GM20431 (cell line): ENCODE data around the gene MOB1B.

Experiments used
- in situ Hi-C: fragments of 300-500 bp; cut with MseI, MboI; formaldehyde crosslinking; loops from one replicate; pipeline ENCODE4 v1.15.0; 2020; ENCODE audit warnings: low sequenced_read_pairs; ENCODE audit not compliant: unreplicated experiment

The MOB1B gene

DNA sequence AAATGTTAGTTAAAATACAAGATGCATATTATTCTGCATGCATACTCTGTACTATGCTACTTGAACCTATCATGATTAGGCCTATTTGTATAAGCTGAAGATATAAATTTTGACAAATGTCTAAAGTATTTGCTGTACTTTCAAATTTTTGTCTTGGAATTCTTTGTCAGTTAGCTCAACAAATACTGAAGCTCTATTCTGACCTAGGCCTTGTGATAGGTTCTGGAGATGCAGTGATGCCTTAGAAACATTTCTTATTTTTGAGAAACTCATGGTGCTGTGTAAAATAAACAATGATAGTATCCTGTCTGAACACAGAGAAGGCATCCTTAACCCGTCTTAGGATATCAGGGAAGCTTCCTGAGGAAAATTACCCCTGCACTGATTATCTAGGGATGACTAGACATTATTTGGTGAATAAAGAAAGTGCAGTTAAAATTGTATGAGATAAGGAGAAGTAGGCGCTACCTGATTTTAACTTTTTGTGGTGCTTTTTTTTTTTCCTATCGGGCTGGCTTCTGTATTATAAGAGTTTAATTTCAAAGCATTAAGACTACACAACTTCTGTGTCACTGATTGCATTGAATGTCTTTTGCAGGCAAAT lies 43.4 kb downstream of the MOB1B start:
- in situ Hi-C loops = no loop called here

DNA sequence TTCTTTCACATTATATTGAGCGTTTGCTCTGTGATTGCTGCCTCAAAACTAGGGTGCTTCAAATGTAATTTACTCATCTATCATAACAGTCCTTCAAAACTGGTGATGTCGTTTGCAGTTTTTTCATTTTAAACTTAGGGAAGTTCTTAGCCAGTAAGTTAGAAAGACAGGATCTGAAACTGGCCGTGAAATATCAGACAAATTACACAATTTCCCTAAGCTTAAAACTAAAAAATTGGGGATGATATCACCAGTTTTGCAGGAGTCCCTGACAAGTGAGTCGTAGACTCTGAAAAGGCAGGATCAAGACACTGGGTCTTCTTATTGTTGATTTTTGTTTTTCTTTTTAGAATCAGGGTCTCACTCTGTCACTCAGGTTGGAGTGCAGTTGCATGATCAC lies 44.8 kb downstream of the MOB1B start:
- in situ Hi-C loops = no loop called here

DNA sequence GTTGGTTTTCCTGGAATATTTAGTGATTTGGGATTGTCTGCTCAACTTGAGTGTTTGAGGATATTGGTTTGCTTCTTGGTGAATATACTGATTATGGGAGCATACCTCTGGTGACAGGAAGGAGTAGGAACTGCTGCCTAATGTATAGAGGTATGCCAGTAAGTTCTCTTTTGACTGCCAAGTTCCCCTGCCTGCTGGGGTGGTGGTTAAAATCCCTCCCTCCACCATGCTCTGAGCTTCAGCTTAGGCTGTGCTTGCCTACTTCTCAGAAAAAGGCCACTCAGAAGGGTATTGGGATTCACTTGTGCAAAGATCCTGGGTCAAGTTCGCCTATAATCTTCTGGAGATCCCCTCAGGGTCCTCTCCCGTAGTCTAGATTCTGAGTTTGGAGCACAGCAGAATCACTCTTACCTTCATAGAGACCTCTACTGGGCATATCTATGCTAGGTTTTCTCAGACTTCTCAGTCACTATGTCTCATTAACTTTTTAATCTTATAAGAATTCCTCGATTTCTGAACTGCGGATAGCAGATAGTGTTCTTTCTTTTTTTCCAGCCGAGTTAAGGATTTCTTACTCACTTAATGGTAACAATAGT lies 46.6 kb downstream of the MOB1B start:
- in situ Hi-C loops = no loop called here

DNA sequence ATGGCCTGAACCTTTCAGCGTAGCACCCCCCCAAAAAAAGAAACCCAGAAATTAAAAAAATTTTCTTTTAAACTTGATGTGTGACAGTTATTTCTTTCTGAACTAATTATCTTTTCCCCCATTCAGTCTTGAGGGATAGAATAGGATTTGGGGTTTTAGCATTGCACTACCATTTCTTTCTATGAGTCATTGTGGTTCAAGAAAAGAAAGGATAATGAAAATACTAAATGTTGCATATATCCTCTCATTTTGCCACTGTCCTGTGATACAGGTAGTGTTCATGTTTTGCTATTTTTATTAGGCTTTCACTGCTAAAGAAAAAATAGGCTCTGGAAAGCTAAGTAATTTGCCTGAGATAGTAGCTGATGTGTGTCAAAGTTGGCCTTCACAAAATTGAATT lies 51.9 kb downstream of the MOB1B start:
- in situ Hi-C loops = no loop called here

DNA sequence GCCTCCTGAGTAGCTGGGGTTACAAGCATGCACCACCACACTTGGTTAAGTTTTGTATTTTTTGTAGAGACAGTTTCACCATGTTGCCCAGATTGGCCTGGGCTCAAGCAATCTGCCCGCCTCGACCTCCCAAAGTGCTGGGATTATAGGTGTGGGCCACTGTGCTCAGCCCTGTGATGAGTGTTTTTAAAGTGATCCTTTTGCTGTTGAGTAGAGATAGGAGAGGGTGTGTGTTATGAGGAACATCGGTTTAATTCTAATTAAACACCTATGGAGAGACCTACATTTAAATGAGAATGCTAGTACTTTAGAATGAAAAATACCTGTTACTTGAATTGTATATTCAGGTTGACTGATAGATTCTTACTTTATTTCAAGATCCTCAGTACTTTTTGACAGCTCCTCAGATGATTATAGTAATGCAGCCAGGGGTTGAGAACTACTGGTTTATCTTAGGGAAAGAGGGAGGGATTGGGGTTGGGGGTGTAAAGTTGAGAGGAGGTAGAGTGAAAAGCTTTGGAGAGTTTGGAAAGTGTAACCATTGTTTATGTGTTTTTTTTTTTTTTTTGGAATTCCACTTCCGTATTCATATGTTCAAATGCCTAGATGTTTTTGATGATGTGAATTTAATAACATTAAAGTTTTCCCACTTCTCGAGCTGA lies 54.5 kb downstream of the MOB1B start:
- in situ Hi-C loops = no loop called here

DNA sequence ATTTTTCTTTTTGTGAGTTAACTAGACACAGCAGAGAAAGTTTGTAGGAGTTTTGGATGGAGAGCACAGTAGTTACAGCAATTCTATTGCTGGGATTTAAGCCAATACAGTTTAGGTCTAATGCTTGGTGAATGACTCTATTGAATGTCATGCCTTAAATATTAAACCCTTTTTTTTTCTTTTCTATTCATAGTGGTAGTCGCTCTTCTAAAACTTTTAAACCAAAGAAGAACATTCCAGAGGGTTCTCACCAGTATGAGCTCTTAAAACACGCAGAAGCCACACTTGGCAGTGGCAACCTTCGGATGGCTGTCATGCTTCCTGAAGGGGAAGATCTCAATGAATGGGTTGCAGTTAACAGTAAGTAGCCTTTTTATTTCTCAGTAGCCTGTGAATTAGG lies 56.5 kb downstream of the MOB1B start:
- in situ Hi-C loops = no loop called here

DNA sequence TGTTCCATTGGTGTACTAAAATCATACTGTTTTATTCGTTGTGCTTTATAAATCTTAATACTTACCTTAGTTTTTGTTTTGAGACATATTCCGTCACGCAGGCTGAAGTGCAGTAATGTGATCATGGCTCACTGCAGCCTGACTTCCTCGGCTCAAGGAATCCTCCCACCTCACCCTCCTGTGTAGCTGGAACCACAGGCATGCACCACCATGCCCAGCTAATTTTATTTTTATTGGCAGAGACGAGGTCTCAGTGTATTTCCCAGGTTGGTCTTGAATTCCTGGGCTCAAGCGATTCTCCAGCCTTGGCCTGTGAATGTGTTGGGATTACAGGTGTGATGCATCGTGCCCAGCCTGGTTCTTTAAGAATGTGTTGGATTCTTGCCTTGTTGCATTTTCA lies 66.9 kb downstream of the MOB1B start:
- in situ Hi-C loops = no loop called here

DNA sequence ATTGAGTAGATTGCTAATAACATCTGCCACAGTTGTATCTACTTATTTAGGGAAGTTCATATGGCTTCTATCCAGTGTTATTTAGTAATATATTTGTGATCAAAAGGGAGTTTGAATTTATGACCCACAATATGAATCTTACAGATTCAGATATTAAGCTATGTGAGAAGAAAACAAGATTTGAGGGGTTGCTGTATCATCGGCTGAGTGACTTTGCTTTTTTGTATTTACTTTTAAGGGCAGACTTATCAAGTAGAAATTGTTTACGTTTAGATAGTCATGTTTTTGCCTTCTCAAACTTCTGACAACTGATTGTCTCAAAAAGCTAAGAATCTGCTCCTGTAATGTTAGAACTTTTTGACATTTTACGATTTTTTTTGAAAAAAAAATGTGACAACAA lies 74.1 kb downstream of the MOB1B start:
- in situ Hi-C loops = no loop called here

DNA sequence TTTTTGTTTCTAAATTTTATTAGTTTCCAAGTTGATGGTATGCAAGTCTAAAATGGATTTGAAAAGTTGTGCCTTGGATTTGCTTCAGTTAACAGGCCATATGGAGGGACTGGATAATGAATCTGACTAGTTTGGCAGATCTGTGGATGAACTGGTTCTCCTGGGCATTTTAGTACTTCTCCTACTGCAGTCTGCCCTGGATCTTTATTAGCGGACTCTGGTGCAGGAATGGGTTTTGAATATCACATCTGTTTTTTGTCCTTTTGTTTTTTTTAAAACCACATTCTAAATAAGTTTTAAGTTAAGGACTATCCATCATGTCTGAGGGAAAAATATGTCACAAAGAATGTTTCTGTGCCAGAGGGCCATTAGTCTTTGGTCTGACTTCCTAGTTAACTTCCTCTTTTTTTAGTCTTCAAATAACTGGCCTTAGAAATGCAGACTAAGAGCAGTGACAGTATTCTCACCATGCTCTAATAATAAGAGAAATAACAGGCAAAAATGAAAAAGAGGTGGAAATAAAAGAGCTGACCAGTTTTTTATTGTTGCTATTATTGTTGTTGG lies 77.4 kb downstream of the MOB1B start:
- in situ Hi-C loops = no loop called here

DNA sequence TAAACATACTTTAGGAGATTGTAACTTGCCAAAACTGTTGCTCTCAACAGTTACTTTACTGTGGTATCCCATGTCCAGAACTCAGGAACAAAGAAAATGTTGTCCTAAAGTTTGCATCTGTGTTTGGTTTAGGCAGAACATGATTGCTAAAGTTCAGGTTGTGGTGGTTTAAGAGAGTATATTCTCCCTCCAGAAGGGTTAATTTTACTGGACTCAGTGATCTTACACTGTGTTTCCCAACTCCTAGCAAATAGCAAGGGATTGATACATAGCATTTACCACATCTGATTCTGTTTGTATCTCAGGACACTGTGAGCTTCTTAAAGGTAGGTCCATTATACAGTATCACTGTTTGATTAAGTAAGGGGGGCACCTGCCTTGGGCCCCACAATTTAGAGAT lies 78.0 kb downstream of the MOB1B start:
- in situ Hi-C loops = no loop called here

DNA sequence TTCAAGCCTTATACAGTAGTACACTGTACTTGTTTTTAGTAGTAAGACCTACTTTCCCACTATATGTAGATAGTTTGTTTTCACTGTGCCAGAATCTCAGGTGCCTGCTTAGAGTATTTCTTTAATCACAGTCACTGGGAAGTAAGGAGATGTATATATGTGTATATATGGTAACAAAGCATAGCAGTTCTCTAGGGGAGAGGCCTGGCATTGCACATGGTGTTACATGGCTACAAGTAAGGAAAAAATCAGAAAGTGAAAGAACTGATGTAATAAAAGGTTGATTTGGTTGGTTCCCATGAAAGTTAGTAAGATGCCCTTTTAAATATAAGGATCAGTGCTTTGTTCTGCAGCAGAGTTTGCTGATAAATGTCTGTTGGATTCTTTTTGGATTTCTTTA lies 81.9 kb downstream of the MOB1B start:
- in situ Hi-C loops = no loop called here

DNA sequence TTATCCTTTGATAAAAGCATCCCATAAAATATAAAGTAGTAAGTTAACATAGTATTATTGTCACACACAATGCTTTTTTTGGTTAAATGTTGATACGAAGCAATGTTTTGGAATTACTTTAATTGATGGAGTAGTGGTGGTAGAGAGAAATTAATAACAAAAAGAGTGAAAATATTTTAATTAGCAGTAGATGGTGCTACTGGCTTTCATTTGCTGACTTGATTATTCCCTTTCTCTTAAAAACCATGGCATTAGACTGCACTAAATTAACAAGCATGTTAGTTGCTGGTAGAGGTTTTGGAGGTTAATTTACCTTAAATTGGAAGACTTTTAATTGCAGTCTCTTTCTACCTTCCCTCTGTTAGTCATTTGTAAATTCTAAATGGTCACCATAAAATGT lies 82.4 kb downstream of the MOB1B start:
- in situ Hi-C loops = no loop called here

DNA sequence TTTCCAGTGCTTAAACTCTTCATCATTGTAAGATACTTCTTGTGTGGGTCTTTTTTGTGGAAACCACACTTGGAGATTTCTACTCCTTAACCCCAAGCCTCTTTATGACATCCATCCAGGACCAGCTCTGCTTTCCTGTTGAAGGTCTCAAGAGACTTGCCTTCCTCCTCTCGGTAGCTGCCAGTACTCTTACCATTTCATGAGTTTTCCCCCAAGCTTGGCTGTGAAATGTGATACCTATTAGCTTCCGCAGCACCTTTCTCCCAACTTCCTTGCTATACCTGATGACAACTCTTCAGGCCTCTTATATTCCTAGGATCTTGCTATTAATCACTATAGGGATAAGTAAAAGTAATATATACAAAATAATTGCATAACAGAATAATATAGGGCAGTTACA lies 89.4 kb downstream of the MOB1B start:
- in situ Hi-C loops = no loop called here

DNA sequence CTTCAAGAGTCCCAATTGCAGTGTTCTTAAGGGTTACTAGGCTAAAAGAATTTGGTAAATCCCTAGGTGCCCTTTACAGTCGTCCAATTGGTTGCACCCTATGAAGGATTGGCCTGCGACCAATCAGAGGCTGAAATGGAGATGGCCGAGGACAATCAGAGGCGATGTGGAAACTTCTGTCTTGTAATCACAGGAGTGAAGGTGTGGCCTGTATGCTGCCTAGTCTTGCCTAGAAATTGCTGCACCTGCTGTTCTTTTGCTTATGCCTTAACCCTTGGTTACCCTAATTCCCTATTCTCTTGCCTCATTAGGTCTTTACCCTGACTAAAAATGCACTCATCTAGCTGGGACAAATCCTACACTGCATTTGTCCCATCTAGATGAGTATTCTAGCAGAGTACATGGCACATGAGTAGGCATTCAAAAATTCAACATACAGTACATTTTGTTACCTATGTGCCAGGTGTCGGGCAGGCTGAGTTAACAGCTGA lies 90.3 kb downstream of the MOB1B start:
- in situ Hi-C loops = no loop called here

DNA sequence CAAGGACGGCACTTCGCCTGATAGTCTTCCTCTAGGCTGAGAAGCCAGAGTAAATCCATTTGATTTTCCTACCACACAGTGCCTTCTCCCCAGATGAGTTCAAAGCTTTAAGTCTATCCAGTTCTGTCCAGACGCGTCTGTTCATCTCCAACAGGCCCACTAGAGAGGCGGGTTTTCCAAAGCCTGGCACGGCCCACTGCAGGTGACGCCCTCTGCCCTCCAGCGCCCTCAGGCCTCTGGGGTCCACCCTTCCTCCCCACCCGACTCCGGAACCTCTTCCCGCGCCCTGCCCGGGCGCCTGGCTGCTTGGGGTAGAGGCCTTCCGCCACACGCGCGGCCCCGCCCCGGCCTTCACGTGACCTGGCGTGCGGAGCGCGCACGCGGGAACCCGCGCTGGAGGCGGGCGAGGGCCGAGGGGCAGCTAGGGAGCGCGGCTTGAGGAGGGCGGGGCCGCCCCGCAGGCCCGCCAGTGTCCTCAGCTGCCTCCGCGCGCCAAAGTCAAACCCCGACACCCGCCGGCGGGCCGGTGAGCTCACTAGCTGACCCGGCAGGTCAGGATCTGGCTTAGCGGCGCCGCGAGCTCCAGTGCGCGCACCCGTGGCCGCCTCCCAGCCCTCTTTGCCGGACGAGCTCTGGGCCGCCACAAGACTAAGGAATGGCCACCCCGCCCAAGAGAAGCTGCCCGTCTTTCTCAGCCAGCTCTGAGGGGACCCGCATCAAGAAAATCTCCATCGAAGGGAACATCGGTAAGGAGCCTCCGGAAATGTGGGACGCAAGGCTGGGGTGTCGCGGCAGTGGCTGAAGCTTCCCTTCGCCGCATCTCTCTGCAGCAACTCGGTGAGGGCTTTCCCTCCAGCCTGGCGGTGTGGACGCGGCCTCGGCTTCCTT lies 91.3 kb downstream of the MOB1B start, which contains the start of gene DCK:
Gene DCK (plus strand): TSS at position 469 of the 888 bp plus-strand sequence. CDS start 187 bp downstream, at position 656.
- in situ Hi-C loops = no loop called here

DNA sequence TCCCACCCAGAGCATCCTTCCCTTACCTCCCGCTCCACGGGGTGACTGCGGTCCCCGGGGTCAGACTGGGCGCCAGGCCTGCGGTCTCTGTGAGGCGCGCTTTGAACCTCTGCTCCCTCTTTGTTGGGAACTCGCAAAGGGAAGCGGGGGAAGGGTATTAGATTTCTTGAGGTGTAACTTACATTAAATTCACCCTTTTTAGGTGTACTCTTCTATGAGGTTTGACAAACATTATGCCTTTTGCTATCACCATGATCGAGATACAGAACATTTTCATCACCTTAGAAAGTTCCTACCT lies 91.8 kb downstream of the MOB1B start:
- in situ Hi-C loops = no loop called here

DNA sequence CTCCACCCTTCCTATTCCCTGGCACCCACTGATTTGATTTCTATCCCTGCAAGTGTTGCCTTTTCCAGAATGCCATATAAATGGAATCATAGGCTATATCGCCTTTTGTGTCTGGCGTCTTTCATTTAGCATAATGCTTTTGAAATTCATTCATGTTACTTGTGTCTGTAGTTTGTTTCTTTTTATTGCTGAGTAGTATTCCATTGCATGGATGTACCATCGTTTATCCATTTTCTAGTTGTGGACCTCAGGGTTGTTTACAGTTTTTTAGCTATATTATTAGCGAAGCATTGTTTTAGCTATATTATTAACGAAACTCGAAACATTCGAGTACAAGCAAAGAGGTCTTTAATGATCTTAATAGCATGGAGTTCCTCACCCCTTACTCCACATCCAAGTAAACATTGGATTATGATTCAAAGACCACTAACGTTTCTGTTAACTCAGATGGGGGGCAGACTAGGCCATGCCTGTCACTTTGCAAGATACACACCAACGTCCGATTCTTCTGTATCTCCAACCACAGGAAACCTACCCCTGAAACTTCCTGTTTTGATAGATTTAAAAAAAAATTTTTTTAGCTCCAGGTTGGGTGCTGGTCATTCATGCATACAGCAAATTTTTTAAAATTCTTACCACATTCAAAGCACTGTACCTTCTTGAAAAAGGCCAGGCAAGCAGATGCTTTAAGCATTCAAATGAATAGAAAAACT lies 92.4 kb downstream of the MOB1B start:
- in situ Hi-C loops = no loop called here

DNA sequence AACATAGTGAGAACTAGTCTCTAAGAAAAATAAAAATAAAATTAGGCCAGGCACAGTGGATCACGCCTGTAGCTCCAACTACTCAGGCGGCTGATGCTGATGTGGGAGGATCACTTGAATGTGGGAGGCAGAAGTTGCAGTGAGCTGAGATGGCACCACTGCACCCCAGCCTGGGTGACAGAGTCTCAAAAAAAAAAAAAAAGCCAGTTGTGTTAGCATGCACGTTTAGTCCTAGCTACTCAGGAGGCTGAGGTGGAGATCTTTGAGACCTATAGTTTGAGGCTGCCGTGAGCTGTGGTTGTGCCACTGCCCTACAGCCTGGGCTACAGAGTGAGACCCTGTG lies 93.8 kb downstream of the MOB1B start:
- in situ Hi-C loops = no loop called here

DNA sequence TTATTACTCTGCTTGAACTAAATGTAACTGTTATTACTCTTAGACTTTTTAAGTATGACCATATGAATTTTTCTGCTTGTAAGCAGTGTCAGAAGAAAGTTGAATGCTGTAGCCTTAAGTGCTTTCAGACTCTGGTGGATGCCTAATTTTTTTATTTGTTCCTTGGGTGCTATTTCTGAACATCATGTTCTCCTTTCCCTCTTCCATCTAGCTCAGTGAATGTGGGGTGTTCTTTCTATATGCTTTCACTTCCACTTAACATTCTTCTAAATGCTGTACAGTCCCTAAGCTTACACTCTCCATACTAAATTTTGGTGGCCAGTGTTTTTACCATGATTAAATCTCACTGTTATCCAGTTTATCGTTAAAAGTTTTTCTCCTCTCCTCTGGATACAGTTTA lies 94.9 kb downstream of the MOB1B start:
- in situ Hi-C loops = no loop called here

DNA sequence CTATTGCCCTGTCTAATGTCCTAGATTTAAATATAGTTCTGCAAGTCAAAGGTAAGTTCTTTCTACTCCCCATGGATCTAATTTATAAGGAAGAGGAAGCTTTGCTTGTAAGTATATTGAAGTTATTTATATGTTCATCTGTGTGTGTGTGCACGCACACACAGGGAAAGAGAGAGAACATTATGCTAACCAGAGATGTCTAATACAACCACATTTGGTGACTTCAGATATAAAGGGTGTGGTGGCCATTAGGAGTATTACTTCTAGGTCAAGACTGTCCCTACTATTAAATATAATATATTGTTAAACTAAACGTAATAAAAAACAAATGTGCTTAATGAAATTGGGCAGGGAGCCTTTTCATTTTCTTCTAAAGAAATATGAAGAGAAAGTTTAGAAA lies 95.4 kb downstream of the MOB1B start:
- in situ Hi-C loops = no loop called here
